Body of pancreas (tissue), 4 donors: ENCODE data around the gene DDA1. TPM values are rescaled to one million over a fixed set of nuclear protein-coding genes. Genes with fewer than 3 reads are reported as not detected.
A peak's percentile ranks its signal among the peaks of the same experiment; 100 is the strongest.

Experiments used
- ATAC-seq: fragments of 150-250 bp; one replicate; pipeline ENCODE4 v1.9.1; 2016
- DNase-seq, 4 donors: peaks; one replicate each; pipeline ENCODE4 v3.0.0-alpha.2; 2019
- H3K27ac ChIP-seq, 4 donors: fragments of 200-600 bp; sonication (generic); 1 replicate in 3 of 4; 2 replicates in 1 of 4; pipeline versions ENCODE4 v1.5.1 to v1.6.1; 2016 to 2019; ENCODE audit warnings: mild to moderate bottlenecking in 1 of 4, mixed read lengths in 1 of 4, moderate library complexity in 1 of 4
- H3K27me3 ChIP-seq, 2 donors: fragments of 200-600 bp; sonication (generic); one replicate each; pipeline ENCODE4 v1.6.0; 2016; ENCODE audit warnings: mild to moderate bottlenecking in 1 of 2
- H3K36me3 ChIP-seq, 2 donors: fragments of 200-600 bp; sonication (generic); replicated peaks in 1 of 2; 2 replicates each; pipeline ENCODE4 v1.5.1; 2016; ENCODE audit warnings: low read depth in 2 of 2; ENCODE audit not compliant: insufficient read depth in 1 of 2
- H3K4me1 ChIP-seq: fragments of 200-600 bp; sonication (generic); one replicate; pipeline ENCODE4 v1.6.0; 2016
- H3K4me3 ChIP-seq, 2 donors: fragments of 200-600 bp; sonication (generic); 1 replicate in 1 of 2; 2 replicates in 1 of 2; pipeline ENCODE4 v1.5.1; 2016 to 2019
- H3K9me3 ChIP-seq, 3 donors: fragments of 200-600 bp; sonication (generic); 1 replicate in 2 of 3; 2 replicates in 1 of 3; pipeline ENCODE4 v1.5.1; 2016
- CTCF ChIP-seq, 7 experiments: fragments of 450-650 bp in 4 of 7; fragments of 200-600 bp in 3 of 7; sonication (generic) in 3 of 7; IDR thresholded peaks; one replicate each; pipeline ENCODE4 v1.5.1; 2016 to 2019; ENCODE audit warnings: antibody characterized with exemption in 7 of 7
- POLR2A ChIP-seq, 3 donors: fragments of 450-650 bp; IDR thresholded peaks; one replicate each; pipeline ENCODE4 v1.6.1; 2016; ENCODE audit warnings: antibody characterized with exemption in 3 of 3, mild to moderate bottlenecking in 2 of 3
- WGBS, 2 donors: methylation state at CpG; one replicate each; pipeline ENCODE4 v1.1.5; 2017; 5-methylcytosine and 5-hydroxymethylcytosine counted together
- intact Hi-C: fragments of 100-400 bp; cut with DNase I; formaldehyde crosslinking; loops from one replicate; pipeline ENCODE4 v1.15.1; 2023
- total RNA-seq, 2 donors: library from RNA; depleted of rRNA; stranded (reverse); fragments of >200 nt; gene quantifications; one replicate each; pipeline ENCODE4 v1.1.0, GENCODE V29; 2016

The DDA1 gene
- 1 to 10 TPM; 3.3 to 6.2 TPM for total RNA-seq

GRCh38 chr19:17309198-17309964 is at the start of gene DDA1:
Gene DDA1, plus strand, starts transcription at chr19:17309563. Its CDS starts 92 bp downstream, at chr19:17309655.
- TF ChIP-seq POLR2A (IDR thresholded peaks at IDR 0.05) (peak; percentile 13 to 77 (median 73)), CTCF (IDR thresholded peaks at IDR 0.05) (peak in 1 of 7 experiments; percentile 4)
- WGBS, 2 donors = 0% methylated on average over 8 to 46 of the region's 46 CpGs
- H3K36me3 ChIP-seq = peaks cover 0 to 4% of the 10 kb centered on the region in 2 donors
- intact Hi-C loops = no loop called here
- DNase-seq = peak; percentile 100
- no peaks in the 10 kb centered on the region for H3K9me3 ChIP-seq
- peak within 1 kb of the TSS in 3 of 4 donors; percentile 39 to 76 (median 68) for H3K27ac ChIP-seq
- H3K27me3 ChIP-seq = no peaks in the 10 kb centered on the region
- peaks cover 58% of the 10 kb centered on the region for H3K4me1 ChIP-seq
- peak within 1 kb of the TSS; percentile 57 to 90 for H3K4me3 ChIP-seq
- peak; percentile 83 for ATAC-seq

GRCh38 chr19:17259934-17260333 is 49.4 kb upstream of the DDA1 start:
- no peak overlapping the region for H3K4me3 ChIP-seq
- TF ChIP-seq CTCF (IDR thresholded peaks at IDR 0.05) (no peak), POLR2A (IDR thresholded peaks at IDR 0.05) (peak in 1 of 3 donors; percentile 48)
- H3K27ac ChIP-seq = peak overlapping the region; percentile 57 to 87 (median 76)
- ATAC-seq (peak; percentile 73), DNase-seq (peak; percentile 55 to 64 (median 56))
- 31% methylated on average over 1 of the region's 1 CpG; no CpG with 5 or more reads in 1 of the 2 donors for WGBS, 2 donors
- intact Hi-C loops = no loop called here
- H3K4me1 ChIP-seq = peaks cover 55% of the 10 kb centered on the region
- H3K36me3 ChIP-seq = no peaks in the 10 kb centered on the region
- no peaks in the 10 kb centered on the region for H3K27me3 ChIP-seq
- H3K9me3 ChIP-seq = no peaks in the 10 kb centered on the region

- no peak overlapping the region for H3K4me3 ChIP-seq
- TF ChIP-seq POLR2A (IDR thresholded peaks at IDR 0.05) (peak in 1 of 3 donors; percentile 20), CTCF (IDR thresholded peaks at IDR 0.05) (peak; percentile 77 to 97 (median 93))
- H3K27ac ChIP-seq = peak overlapping the region; percentile 57 to 87 (median 74)
- DNase-seq (peak; percentile 88 to 89 (median 89)), ATAC-seq (peak; percentile 91)
- intact Hi-C loops = no loop called here
- H3K36me3 ChIP-seq = no peaks in the 10 kb centered on the region
- H3K9me3 ChIP-seq = no peaks in the 10 kb centered on the region
- 12 to 14% methylated on average over 15 of the region's 15 CpGs for WGBS, 2 donors
- H3K27me3 ChIP-seq = no peaks in the 10 kb centered on the region
- H3K4me1 ChIP-seq = peaks cover 45% of the 10 kb centered on the region
These were observed 48.5 kb upstream of the DDA1 start for GRCh38 chr19:17260842-17261325.

- Histone ChIP-seq H3K4me3 (no peak overlapping the region), H3K27me3 (no peaks in the 10 kb centered on the region), H3K36me3 (no peaks in the 10 kb centered on the region), H3K9me3 (no peaks in the 10 kb centered on the region), H3K27ac (no peak overlapping the region), H3K4me1 (peaks cover 39% of the 10 kb centered on the region)
- intact Hi-C loops = no loop called here
- ATAC-seq = no peak
- WGBS, 2 donors = 75% methylated on average over 12 to 16 of the region's 16 CpGs
- no peak for DNase-seq
- TF ChIP-seq POLR2A (IDR thresholded peaks at IDR 0.05) (no peak), CTCF (IDR thresholded peaks at IDR 0.05) (no peak)
These were observed 46.8 kb upstream of the DDA1 start for GRCh38 chr19:17262557-17262956.
